ENCODE results near the gene TADA2B. TPM values are rescaled to one million over a fixed set of nuclear protein-coding genes. Genes with fewer than 3 reads are reported as not detected.
A peak's percentile ranks its signal among the peaks of the same experiment; 100 is the strongest.

The TADA2B gene
- total and polyA plus RNA-seq, 2 donors (not counting 1 experiment from before 2014, with no cell fraction given) = 13.6 to 38.5 TPM

DNA sequence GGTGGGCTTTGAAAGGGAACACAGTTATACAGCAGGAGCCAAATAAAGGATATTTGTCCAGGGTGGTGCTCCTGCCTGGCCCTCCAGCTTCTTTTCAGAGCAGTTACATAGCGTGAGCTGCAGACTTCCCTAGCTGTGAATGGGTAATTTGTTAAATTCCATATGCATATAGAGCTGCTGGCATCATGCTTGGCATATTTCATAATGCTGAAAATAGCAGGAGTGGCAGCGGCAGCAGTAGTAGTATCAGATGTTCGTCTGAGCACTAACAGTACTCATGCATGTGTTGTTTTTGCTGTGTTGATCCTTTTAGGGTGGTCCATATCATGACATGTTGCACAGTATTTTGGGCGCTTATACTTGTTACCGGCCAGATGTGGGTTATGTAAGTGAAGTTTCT is 33.6 kb upstream of the TADA2B start:
- peaks cover 1% of the 10 kb centered on the region for H3K79me2 ChIP-seq (ENCODE audit: control insufficient read depth, insufficient read depth, low read length)
- H3K9me3 Mint-ChIP-seq (ENCODE audit: insufficient read depth) = peaks cover 2% of the 10 kb centered on the region
- ChIA-PET POLR2A (no interaction called here), CTCF (no interaction called here)
- no peak overlapping the region for H3K9ac ChIP-seq (ENCODE audit: low read length)
- peaks cover 0 to 61% of the 10 kb centered on the region in 2 experiments for H3K36me3 ChIP-seq (replicated peaks in 1 of 2; ENCODE audit: control extremely low read depth in 1 of 2, control insufficient read depth in 1 of 2, extremely low read depth in 1 of 2, insufficient read depth in 2 of 2, low read length in 1 of 2)
- no peak for ATAC-seq (ENCODE audit: low read depth)
- intact Hi-C loops (cut with micrococcal nuclease) = no loop called here
- no peak overlapping the region for H3K27ac ChIP-seq (ENCODE audit: low read length in 2 of 2)
- no peaks in the 10 kb centered on the region for H3K9me3 ChIP-seq (ENCODE audit: control extremely low read depth in 1 of 3, control insufficient read depth in 2 of 3, insufficient read depth in 1 of 3, low read length in 2 of 3)
- no peak overlapping the region for H3K27ac Mint-ChIP-seq
- no peak overlapping the region for H3K4me3 Mint-ChIP-seq
- H3K4me1 Mint-ChIP-seq = peaks cover 15% of the 10 kb centered on the region
- no peak overlapping the region for H3K4me3 ChIP-seq (ENCODE audit: control extremely low read depth in 1 of 5, extremely low read depth in 1 of 5, insufficient read depth in 1 of 5, low read depth in 2 of 5, low read length in 4 of 5)
- DNase-seq = no peak
- WGBS (ENCODE audit: insufficient coverage) = 97% methylated on average over 4 of the region's 5 CpGs
- peaks cover 13 to 15% of the 10 kb centered on the region in 2 donors for H3K4me1 ChIP-seq (ENCODE audit: control insufficient read depth in 2 of 2, insufficient read depth in 2 of 2, low read length in 2 of 2)
- H3K27me3 Mint-ChIP-seq = no peaks in the 10 kb centered on the region
- H3K4me2 ChIP-seq (replicated peaks; ENCODE audit: low read depth, low read length, poor library complexity, severe bottlenecking) = no peak overlapping the region
- no peaks in the 10 kb centered on the region for H4K20me1 ChIP-seq (ENCODE audit: control insufficient read depth, insufficient read depth, low read length, poor library complexity, severe bottlenecking)
- H2AFZ ChIP-seq (ENCODE audit: insufficient read depth, low read depth, low read length, poor library complexity, severe bottlenecking) = no peak overlapping the region
- TF ChIP-seq EZH2 (IDR thresholded peaks at IDR 0.05; ENCODE audit: borderline replicate concordance, insufficient read depth, low read depth, low read length, poor library complexity, severe bottlenecking) = no peak
- TF ChIP-seq, protein P1, sequence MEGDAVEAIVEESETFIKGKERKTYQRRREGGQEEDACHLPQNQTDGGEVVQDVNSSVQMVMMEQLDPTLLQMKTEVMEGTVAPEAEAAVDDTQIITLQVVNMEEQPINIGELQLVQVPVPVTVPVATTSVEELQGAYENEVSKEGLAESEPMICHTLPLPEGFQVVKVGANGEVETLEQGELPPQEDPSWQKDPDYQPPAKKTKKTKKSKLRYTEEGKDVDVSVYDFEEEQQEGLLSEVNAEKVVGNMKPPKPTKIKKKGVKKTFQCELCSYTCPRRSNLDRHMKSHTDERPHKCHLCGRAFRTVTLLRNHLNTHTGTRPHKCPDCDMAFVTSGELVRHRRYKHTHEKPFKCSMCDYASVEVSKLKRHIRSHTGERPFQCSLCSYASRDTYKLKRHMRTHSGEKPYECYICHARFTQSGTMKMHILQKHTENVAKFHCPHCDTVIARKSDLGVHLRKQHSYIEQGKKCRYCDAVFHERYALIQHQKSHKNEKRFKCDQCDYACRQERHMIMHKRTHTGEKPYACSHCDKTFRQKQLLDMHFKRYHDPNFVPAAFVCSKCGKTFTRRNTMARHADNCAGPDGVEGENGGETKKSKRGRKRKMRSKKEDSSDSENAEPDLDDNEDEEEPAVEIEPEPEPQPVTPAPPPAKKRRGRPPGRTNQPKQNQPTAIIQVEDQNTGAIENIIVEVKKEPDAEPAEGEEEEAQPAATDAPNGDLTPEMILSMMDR (IDR thresholded peaks at IDR 0.05) = no peak
- H3K27me3 ChIP-seq (replicated peaks in 1 of 4; ENCODE audit: control extremely low read depth in 1 of 4, control insufficient read depth in 3 of 4, insufficient read depth in 4 of 4, low read length in 3 of 4) = no peaks in the 10 kb centered on the region

DNA sequence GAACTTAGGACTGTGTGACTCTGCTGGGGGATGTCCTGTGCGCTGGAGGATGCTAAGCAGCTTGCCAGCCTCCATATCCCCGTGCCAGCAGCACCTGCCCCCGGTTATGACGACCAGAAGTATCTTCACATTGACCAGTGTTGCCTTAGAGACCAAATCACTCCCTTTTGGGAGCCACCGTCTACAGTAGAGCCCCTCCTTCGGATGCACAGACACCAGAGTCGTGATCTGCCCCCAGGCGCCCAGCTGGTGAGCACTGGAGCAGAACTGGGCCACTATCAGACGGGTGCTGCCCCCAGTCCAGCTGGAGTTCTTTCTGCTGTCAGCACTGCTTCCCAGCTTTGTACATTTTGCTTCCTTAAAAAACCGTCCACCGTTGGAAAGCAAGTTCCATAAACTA is 30.0 kb upstream of the TADA2B start:
- Mint-ChIP-seq H3K27me3 (no peaks in the 10 kb centered on the region), H3K4me1 (peaks cover 23% of the 10 kb centered on the region), H3K27ac (peak overlapping the region; percentile 84), H3K4me3 (peak overlapping the region; percentile 52), H3K9me3 (ENCODE audit: insufficient read depth) (peaks cover 2% of the 10 kb centered on the region)
- H3K9me3 ChIP-seq (ENCODE audit: control extremely low read depth in 1 of 3, control insufficient read depth in 2 of 3, insufficient read depth in 1 of 3, low read length in 2 of 3) = no peaks in the 10 kb centered on the region
- H3K4me2 ChIP-seq (replicated peaks; ENCODE audit: low read depth, low read length, poor library complexity, severe bottlenecking) = no peak overlapping the region
- H3K4me1 ChIP-seq (ENCODE audit: control insufficient read depth in 2 of 2, insufficient read depth in 2 of 2, low read length in 2 of 2) = peaks cover 13 to 18% of the 10 kb centered on the region in 2 donors
- ChIA-PET POLR2A (interaction anchor here (1.1 to 1.6 kb wide), 2 partner anchors 26 to 30 kb away, joined by 3 to 9 read pairs; partner anchors contain the start of gene TADA2B), CTCF (interaction anchor here (1.0 to 1.3 kb wide), 4 partner anchors 10 to 102 kb away, joined by 3 to 6 read pairs (median 3); partner anchors contain the start of gene TADA2B)
- H3K79me2 ChIP-seq (ENCODE audit: control insufficient read depth, insufficient read depth, low read length) = peaks cover 37% of the 10 kb centered on the region
- H4K20me1 ChIP-seq (ENCODE audit: control insufficient read depth, insufficient read depth, low read length, poor library complexity, severe bottlenecking) = peaks cover 14% of the 10 kb centered on the region
- H3K9ac ChIP-seq (ENCODE audit: low read length) = no peak overlapping the region
- no peak overlapping the region for H3K4me3 ChIP-seq (ENCODE audit: control extremely low read depth in 1 of 5, extremely low read depth in 1 of 5, insufficient read depth in 1 of 5, low read depth in 2 of 5, low read length in 4 of 5)
- 52% methylated on average over 11 of the region's 11 CpGs for WGBS (ENCODE audit: insufficient coverage)
- peaks cover 1 to 63% of the 10 kb centered on the region in 2 experiments for H3K36me3 ChIP-seq (replicated peaks in 1 of 2; ENCODE audit: control extremely low read depth in 1 of 2, control insufficient read depth in 1 of 2, extremely low read depth in 1 of 2, insufficient read depth in 2 of 2, low read length in 1 of 2)
- H3K27me3 ChIP-seq (replicated peaks in 1 of 4; ENCODE audit: control extremely low read depth in 1 of 4, control insufficient read depth in 3 of 4, insufficient read depth in 4 of 4, low read length in 3 of 4) = no peaks in the 10 kb centered on the region
- TF ChIP-seq EZH2 (IDR thresholded peaks at IDR 0.05; ENCODE audit: borderline replicate concordance, insufficient read depth, low read depth, low read length, poor library complexity, severe bottlenecking) = no peak
- TF ChIP-seq, protein P1 (IDR thresholded peaks at IDR 0.05) = no peak
- ATAC-seq (ENCODE audit: low read depth) (peak; percentile 75), DNase-seq (peak; percentile 47)
- intact Hi-C loops (cut with micrococcal nuclease) = loop anchor here (5.0 kb wide), 1 partner anchor 41 kb away; no protein-coding TSS in a partner anchor
- peak overlapping the region in 1 of 2 donors; percentile 23 for H3K27ac ChIP-seq (ENCODE audit: low read length in 2 of 2)
- H2AFZ ChIP-seq (ENCODE audit: insufficient read depth, low read depth, low read length, poor library complexity, severe bottlenecking) = no peak overlapping the region

Data from B cell (primary cell).